ENCODE data around the gene UBE3D. TPM values are rescaled to one million over a fixed set of nuclear protein-coding genes. Genes with fewer than 3 reads are reported as not detected.

The UBE3D gene
- total and polyA plus RNA-seq, 2 of the 4 experiments (the other 2 are of a cell fraction) = 3.2 to 6.3 TPM

GRCh38 chr6:82979657-82980056, 86.0 kb downstream of the UBE3D start:
- H3K23ac ChIP-seq (ENCODE audit: low read depth, low read length) = no peak overlapping the region
- no peak overlapping the region for H2BK15ac ChIP-seq (ENCODE audit: low read depth, low read length)
- H3K9ac ChIP-seq (ENCODE audit: low read depth, low read length) = no peak overlapping the region
- ChIA-PET POLR2A (ENCODE audit: unreplicated experiment) (no interaction called here), CTCF (no interaction called here)
- H2AK9ac ChIP-seq (replicated peaks; ENCODE audit: low read depth, low read length, poor library complexity) = no peak overlapping the region
- in situ Hi-C loops (cut with MboI; ENCODE audit: low sequenced_read_pairs) = no loop called here
- TF ChIP-seq CEBPB (IDR thresholded peaks at IDR 0.05; ENCODE audit: low read depth, low read length) (no peak), CHD1 (IDR thresholded peaks at IDR 0.05; ENCODE audit: low read depth, low read length) (no peak), RCOR1 (IDR thresholded peaks at IDR 0.05; ENCODE audit: insufficient replicate concordance, low read length) (no peak), USF2 (IDR thresholded peaks at IDR 0.05; ENCODE audit: low read depth, low read length) (no peak), MXI1 (IDR thresholded peaks at IDR 0.05; ENCODE audit: borderline replicate concordance, low read depth, low read length) (no peak)
- H3K56ac ChIP-seq (ENCODE audit: extremely low read depth, insufficient read depth, low read length) = no peak overlapping the region
- no peak overlapping the region for H2BK5ac ChIP-seq (ENCODE audit: low read depth, low read length, poor library complexity, severe bottlenecking)
- dilution Hi-C loops (cut with HindIII; ENCODE audit: low sequenced_read_pairs, unreplicated experiment) = no loop called here
- H4K8ac ChIP-seq (ENCODE audit: low read depth in 2 of 2, low read length in 2 of 2) = no peak overlapping the region
- no peak overlapping the region for H3K18ac ChIP-seq (ENCODE audit: low read depth, low read length)
- H3K4me1 ChIP-seq (ENCODE audit: control insufficient read depth, insufficient read depth, low read length) = no peaks in the 10 kb centered on the region
- H4K91ac ChIP-seq (ENCODE audit: insufficient read depth, low read depth, low read length) = no peak overlapping the region
- H4K5ac ChIP-seq (ENCODE audit: low read depth, low read length) = no peak overlapping the region
- no peaks in the 10 kb centered on the region for H3K9me3 ChIP-seq (ENCODE audit: control insufficient read depth, insufficient read depth, low read length)
- intact Hi-C loops (cut with micrococcal nuclease) = no loop called here
- no peaks in the 10 kb centered on the region for H4K20me1 ChIP-seq (ENCODE audit: insufficient read depth, low read length)
- BruUV-seq (replicated peaks) = no TSS peak
- no peak overlapping the region for H3K4ac ChIP-seq (ENCODE audit: low read depth, low read length)
- H2BK20ac ChIP-seq (ENCODE audit: low read depth, low read length) = no peak overlapping the region
- H2AK5ac ChIP-seq (ENCODE audit: low read depth, low read length) = no peak overlapping the region
- no peak overlapping the region for H2AFZ ChIP-seq (replicated peaks; ENCODE audit: low read length, poor library complexity)
- ATAC-seq (ENCODE audit: low read depth) = no peak
- WGBS, 2 experiments (ENCODE audit: extremely low coverage in 2 of 2, insufficient read length in 1 of 2) = no CpG with 5 or more reads among the region's 1 CpG
- no peak overlapping the region for H2BK120ac ChIP-seq (ENCODE audit: low read depth, low read length)
- no peaks in the 10 kb centered on the region; a peak in 1 of 4 replicates for H3K79me1 ChIP-seq (ENCODE audit: low read depth in 1 of 2, low read length in 2 of 2)
- no peak for DNase-seq
- no peaks in the 10 kb centered on the region for H3K27me3 ChIP-seq (ENCODE audit: control insufficient read depth, insufficient read depth, low read length)
- no peak overlapping the region for H3K14ac ChIP-seq (replicated peaks; ENCODE audit: low read depth, low read length)
- no peak overlapping the region for H3K4me2 ChIP-seq (ENCODE audit: low read depth, low read length)
- H3K4me3 ChIP-seq (ENCODE audit: insufficient read depth, low read depth, low read length) = no peak overlapping the region
- no peaks in the 10 kb centered on the region for H3K36me3 ChIP-seq (ENCODE audit: control insufficient read depth, insufficient read depth, low read length)
- no peak overlapping the region for H3K27ac ChIP-seq (ENCODE audit: insufficient read depth, low read length)
- no peaks in the 10 kb centered on the region for H3K9me1 ChIP-seq (ENCODE audit: insufficient read depth, low read length)

Data from IMR-90 (cell line).